OCI-LY3 (cell line): ENCODE measurements around the gene LRGUK.

ENCODE experiments used
- CTCF ChIP-seq: fragments of 200-600, 300-600 bp; sonication (generic); IDR thresholded peaks from 2 replicates; pipeline ENCODE4 v1.5.1; 2014; ENCODE audit warnings: antibody characterized with exemption, low read length, low read depth
- EZH2phosphoT487 ChIP-seq: fragments of 200-600 bp; shearing (Covaris generic); IDR thresholded peaks from 2 replicates; pipeline ENCODE4 v1.6.1; 2018; ENCODE audit warnings: antibody characterized with exemption, mixed run types, low read depth

- TF ChIP-seq CTCF (no peak), EZH2phosphoT487 (no peak)
These were observed 135.2 kb downstream of the LRGUK start for GRCh38 chr7:134262322-134262721.
